Nephron progenitor cell (in vitro differentiated cells): ENCODE measurements around the gene KCNH1.
A peak's percentile ranks its signal among the peaks of the same experiment; 100 is the strongest.

Experiments
- DNase-seq: peaks from one replicate; pipeline ENCODE4 v3.0.0; 2021
- H3K27ac Mint-ChIP-seq: 2 replicates; pipeline ENCODE4 v1.8.0; 2021; ENCODE audit warnings: mild to moderate bottlenecking, moderate library complexity, mixed read lengths
- H3K27me3 Mint-ChIP-seq: 2 replicates; pipeline ENCODE4 v1.8.0; 2021; ENCODE audit warnings: mild to moderate bottlenecking, low read depth, mixed read lengths; ENCODE audit not compliant: poor library complexity
- H3K36me3 Mint-ChIP-seq: 2 replicates; pipeline ENCODE4 v1.8.0; 2021; ENCODE audit warnings: low read depth, mixed read lengths
- H3K4me1 Mint-ChIP-seq: 2 replicates; pipeline ENCODE4 v1.8.0; 2021; ENCODE audit warnings: mixed read lengths
- H3K4me3 Mint-ChIP-seq: 2 replicates; pipeline ENCODE4 v1.8.0; 2021; ENCODE audit warnings: mild to moderate bottlenecking, moderate library complexity, mixed read lengths
- H3K9me3 Mint-ChIP-seq: 2 replicates; pipeline ENCODE4 v1.8.0; 2021; ENCODE audit warnings: mild to moderate bottlenecking, moderate library complexity, mixed read lengths
- CTCF ChIP-seq: fragments of 200-600 bp; sonication (generic); IDR thresholded peaks from 2 replicates; pipeline ENCODE4 v1.5.0; 2021; ENCODE audit warnings: antibody characterized with exemption

The KCNH1 gene, protein sequence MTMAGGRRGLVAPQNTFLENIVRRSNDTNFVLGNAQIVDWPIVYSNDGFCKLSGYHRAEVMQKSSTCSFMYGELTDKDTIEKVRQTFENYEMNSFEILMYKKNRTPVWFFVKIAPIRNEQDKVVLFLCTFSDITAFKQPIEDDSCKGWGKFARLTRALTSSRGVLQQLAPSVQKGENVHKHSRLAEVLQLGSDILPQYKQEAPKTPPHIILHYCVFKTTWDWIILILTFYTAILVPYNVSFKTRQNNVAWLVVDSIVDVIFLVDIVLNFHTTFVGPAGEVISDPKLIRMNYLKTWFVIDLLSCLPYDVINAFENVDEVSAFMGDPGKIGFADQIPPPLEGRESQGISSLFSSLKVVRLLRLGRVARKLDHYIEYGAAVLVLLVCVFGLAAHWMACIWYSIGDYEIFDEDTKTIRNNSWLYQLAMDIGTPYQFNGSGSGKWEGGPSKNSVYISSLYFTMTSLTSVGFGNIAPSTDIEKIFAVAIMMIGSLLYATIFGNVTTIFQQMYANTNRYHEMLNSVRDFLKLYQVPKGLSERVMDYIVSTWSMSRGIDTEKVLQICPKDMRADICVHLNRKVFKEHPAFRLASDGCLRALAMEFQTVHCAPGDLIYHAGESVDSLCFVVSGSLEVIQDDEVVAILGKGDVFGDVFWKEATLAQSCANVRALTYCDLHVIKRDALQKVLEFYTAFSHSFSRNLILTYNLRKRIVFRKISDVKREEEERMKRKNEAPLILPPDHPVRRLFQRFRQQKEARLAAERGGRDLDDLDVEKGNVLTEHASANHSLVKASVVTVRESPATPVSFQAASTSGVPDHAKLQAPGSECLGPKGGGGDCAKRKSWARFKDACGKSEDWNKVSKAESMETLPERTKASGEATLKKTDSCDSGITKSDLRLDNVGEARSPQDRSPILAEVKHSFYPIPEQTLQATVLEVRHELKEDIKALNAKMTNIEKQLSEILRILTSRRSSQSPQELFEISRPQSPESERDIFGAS

DNA sequence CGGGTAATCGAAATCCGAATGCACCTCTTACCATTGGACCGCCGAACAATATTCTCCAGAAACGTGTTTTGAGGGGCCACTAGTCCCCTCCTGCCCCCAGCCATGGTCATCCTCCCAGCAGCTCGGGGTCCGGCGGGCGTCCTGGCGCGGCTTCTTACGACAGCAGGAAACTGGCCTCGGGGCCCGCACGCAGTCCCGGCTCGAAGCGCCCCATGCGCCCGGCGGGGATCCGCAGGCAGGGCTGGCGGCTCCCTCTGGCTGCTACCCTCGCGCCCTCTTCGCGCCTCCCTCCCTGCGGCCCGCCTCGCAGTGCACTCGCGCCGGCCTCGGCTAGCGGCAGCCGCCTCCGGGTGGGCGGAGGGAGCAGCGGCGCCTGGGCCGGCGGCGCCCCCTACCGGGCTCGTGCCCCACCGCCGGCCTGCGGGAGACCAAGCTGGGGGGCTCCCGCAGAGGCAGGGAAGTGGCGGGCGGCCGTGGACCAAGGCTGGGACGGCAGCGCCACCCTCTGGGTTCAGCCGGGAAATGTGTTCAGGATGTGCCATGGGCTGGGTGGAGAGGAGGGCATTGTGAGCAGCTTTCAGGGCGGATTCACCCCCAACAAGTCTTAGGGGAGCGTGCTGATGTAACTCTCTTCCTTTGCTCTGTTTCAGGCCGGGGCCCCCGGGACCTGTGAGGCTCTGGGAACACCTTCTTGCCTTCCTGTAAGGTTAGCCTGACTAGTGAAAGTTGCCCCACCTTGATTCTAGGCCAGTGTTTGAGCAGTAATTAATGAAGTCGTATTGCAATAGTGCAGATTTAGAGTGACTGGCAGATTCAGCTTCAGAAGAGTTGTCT is at the start of gene KCNH1:
KCNH1 (minus strand) TSS at position 313 of the 834 bp plus-strand sequence; CDS start at position 110, 203 bp downstream.
- no peak within 1 kb of the TSS for H3K27ac Mint-ChIP-seq
- H3K27me3 Mint-ChIP-seq: peaks cover 56% of the 10 kb centered on the region

DNA sequence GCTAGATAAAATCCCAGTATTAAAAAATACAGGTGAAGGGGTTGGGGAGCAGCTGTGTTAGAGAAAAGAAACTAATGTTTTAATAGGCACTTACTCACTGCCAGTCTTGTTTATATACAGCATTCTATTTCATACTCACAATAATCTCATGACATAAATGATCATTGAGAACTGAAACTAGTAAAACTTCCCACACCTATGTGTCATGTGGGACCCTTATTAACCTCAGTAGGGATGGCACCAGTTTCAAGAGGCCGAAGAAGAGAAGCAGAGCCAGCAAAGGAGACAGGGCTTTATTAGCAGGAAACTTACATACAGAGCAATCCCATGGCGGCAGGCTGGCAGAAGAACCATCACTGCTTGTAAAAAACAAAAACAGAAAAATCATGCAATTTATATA is 48.8 kb upstream of the KCNH1 start:
- Mint-ChIP-seq H3K36me3 (no peaks in the 10 kb centered on the region), H3K27ac (no peak overlapping the region), H3K4me1 (no peaks in the 10 kb centered on the region), H3K9me3 (no peaks in the 10 kb centered on the region), H3K4me3 (no peak overlapping the region), H3K27me3 (no peaks in the 10 kb centered on the region)
- no peak for DNase-seq
- TF ChIP-seq CTCF: no peak

More for the DNA sequence above, at the start of gene KCNH1:
- no peaks in the 10 kb centered on the region for H3K9me3 Mint-ChIP-seq
- DNase-seq: peak; percentile 93
- H3K4me1 Mint-ChIP-seq: no peaks in the 10 kb centered on the region
- H3K4me3 Mint-ChIP-seq: peak within 1 kb of the TSS; percentile 79
- H3K36me3 Mint-ChIP-seq: no peaks in the 10 kb centered on the region
- peak; percentile 95 for TF ChIP-seq CTCF

- H3K9me3 Mint-ChIP-seq: peaks cover 34% of the 10 kb centered on the region
- DNase-seq: no peak
- peaks cover 12% of the 10 kb centered on the region for H3K4me1 Mint-ChIP-seq
- peaks cover 6% of the 10 kb centered on the region for H3K36me3 Mint-ChIP-seq
- no peak overlapping the region for H3K4me3 Mint-ChIP-seq
- no peak overlapping the region for H3K27ac Mint-ChIP-seq
- no peaks in the 10 kb centered on the region for H3K27me3 Mint-ChIP-seq
- no peak for TF ChIP-seq CTCF
Measured at GRCh38 chr1:211174375-211174774, 40.4 kb upstream of the KCNH1 start.

- Mint-ChIP-seq H3K4me3 (no peak overlapping the region), H3K4me1 (peaks cover 12% of the 10 kb centered on the region), H3K27ac (no peak overlapping the region), H3K27me3 (no peaks in the 10 kb centered on the region), H3K9me3 (peaks cover 51% of the 10 kb centered on the region), H3K36me3 (peaks cover 8% of the 10 kb centered on the region)
- TF ChIP-seq CTCF: no peak
- DNase-seq: no peak
Measured at GRCh38 chr1:211172657-211173056, 38.7 kb upstream of the KCNH1 start.

GRCh38 chr1:211169353-211169752 is 35.4 kb upstream of the KCNH1 start:
- no peak overlapping the region for H3K4me3 Mint-ChIP-seq
- peaks cover 58% of the 10 kb centered on the region for H3K9me3 Mint-ChIP-seq
- no peak for TF ChIP-seq CTCF
- no peak overlapping the region for H3K27ac Mint-ChIP-seq
- no peaks in the 10 kb centered on the region for H3K4me1 Mint-ChIP-seq
- H3K27me3 Mint-ChIP-seq: no peaks in the 10 kb centered on the region
- DNase-seq: no peak
- H3K36me3 Mint-ChIP-seq: peaks cover 8% of the 10 kb centered on the region
